Ecto neural progenitor cell (in vitro differentiated cells): ENCODE results near the gene HFM1.

Experiments used
- DNase-seq: peaks from one replicate; pipeline ENCODE4 v3.0.0-alpha.2; 2018; ENCODE audit warnings: low spot score

Gene HFM1

GRCh38 chr1:91234181-91234580, 170.5 kb downstream of the HFM1 start:
- no peak for DNase-seq

- no peak for DNase-seq
Observed at GRCh38 chr1:91226741-91227140, 177.9 kb downstream of the HFM1 start.

- DNase-seq, result no peak
Observed at GRCh38 chr1:91224878-91225277, 179.8 kb downstream of the HFM1 start.

GRCh38 chr1:91221017-91221416, 183.6 kb downstream of the HFM1 start:
- no peak for DNase-seq

- no peak for DNase-seq
Observed at GRCh38 chr1:91217911-91218310, 186.7 kb downstream of the HFM1 start.
